IgD-negative memory B cell (primary cell): ENCODE measurements around the gene CAMK2N2. TPM values are rescaled to one million over a fixed set of nuclear protein-coding genes. Genes with fewer than 3 reads are reported as not detected.
"Not testable (repeated sequence)": the region's sequence is repeated elsewhere in the genome, so short reads cannot be mapped to it uniquely, and the experiment has no call there.

Source experiments
- H3K27ac Mint-ChIP-seq, 3 donors: one replicate each; pipeline ENCODE4 v1.8.0; 2020 to 2022; ENCODE audit warnings: mild to moderate bottlenecking in 3 of 3, mixed read lengths in 3 of 3, moderate library complexity in 1 of 3
- H3K27me3 Mint-ChIP-seq: one replicate; pipeline ENCODE4 v1.8.0; 2021; ENCODE audit warnings: mixed read lengths
- H3K36me3 Mint-ChIP-seq: one replicate; pipeline ENCODE4 v1.8.0; 2020; ENCODE audit warnings: mild to moderate bottlenecking, mixed read lengths
- H3K4me1 Mint-ChIP-seq, 3 donors: one replicate each; pipeline ENCODE4 v1.8.0; 2020 to 2022; ENCODE audit warnings: mixed read lengths in 3 of 3, mild to moderate bottlenecking in 1 of 3
- H3K4me3 Mint-ChIP-seq, 4 donors: one replicate each; pipeline ENCODE4 v1.8.0; 2020 to 2022; ENCODE audit warnings: mild to moderate bottlenecking in 4 of 4, mixed read lengths in 4 of 4, moderate library complexity in 3 of 4
- H3K9me3 Mint-ChIP-seq, 3 donors: one replicate each; pipeline ENCODE4 v1.8.0; 2020 to 2021; ENCODE audit warnings: mixed read lengths in 3 of 3, mild to moderate bottlenecking in 1 of 3
- polyA plus RNA-seq: library from polyadenylated mRNA; unstranded; fragments of 300-500 nt; fragmentation: Illumina TruSeq; gene quantifications from one replicate; pipeline ENCODE4 v1.2.3, GENCODE V29; 2021

CAMK2N2 gene
- polyA plus RNA-seq, 1 donor from 2014 or later = not detected

GRCh38 chr3:184289426-184289938, 28.1 kb upstream of the CAMK2N2 start:
- peaks cover 0 to 1% (median 0%) of the 10 kb centered on the region in 3 donors for H3K4me1 Mint-ChIP-seq
- H3K27me3 Mint-ChIP-seq = peaks cover 14% of the 10 kb centered on the region
- H3K4me3 Mint-ChIP-seq = peak overlapping the region in 1 of 4 donors; percentile 8
- no peaks in the 10 kb centered on the region for H3K9me3 Mint-ChIP-seq
- H3K27ac Mint-ChIP-seq = no peak overlapping the region
- no peaks in the 10 kb centered on the region for H3K36me3 Mint-ChIP-seq

- Mint-ChIP-seq H3K9me3 (peaks cover 0 to 3% (median 0%) of the 10 kb centered on the region in 3 donors), H3K4me1 (peaks cover 0 to 1% (median 0%) of the 10 kb centered on the region in 3 donors), H3K27ac (no peak overlapping the region), H3K27me3 (peaks cover 17% of the 10 kb centered on the region), H3K36me3 (peaks cover 2% of the 10 kb centered on the region), H3K4me3 (no peak overlapping the region)
Observed at GRCh38 chr3:184284696-184285095, 23.3 kb upstream of the CAMK2N2 start.

GRCh38 chr3:184283681-184284080, 22.3 kb upstream of the CAMK2N2 start:
- H3K36me3 Mint-ChIP-seq = peaks cover 2% of the 10 kb centered on the region
- peaks cover 13% of the 10 kb centered on the region for H3K27me3 Mint-ChIP-seq
- H3K9me3 Mint-ChIP-seq = peaks cover 0 to 3% (median 0%) of the 10 kb centered on the region in 3 donors
- H3K27ac Mint-ChIP-seq = no peak overlapping the region
- H3K4me1 Mint-ChIP-seq = peaks cover 0 to 1% (median 0%) of the 10 kb centered on the region in 3 donors
- no peak overlapping the region for H3K4me3 Mint-ChIP-seq

DNA sequence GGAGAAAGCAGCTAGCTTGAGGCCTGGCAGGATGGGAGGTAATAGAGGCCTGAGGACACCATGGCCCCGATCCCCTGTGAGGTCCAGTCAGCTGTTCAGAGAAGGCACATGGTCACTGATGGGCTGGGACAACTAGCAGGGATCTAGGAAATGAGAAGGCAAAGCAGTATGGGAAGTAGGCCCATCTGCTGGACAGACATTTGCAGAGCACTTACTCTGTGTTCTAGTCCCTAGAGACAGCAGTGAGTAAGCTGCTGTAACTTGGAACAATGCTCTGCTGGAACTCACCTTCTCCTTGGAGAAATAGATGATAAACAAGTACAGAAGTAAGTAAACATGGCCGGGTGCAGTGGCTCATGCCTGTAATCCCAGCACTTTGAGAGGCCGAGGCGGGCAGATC, 21.6 kb upstream of the CAMK2N2 start:
- Mint-ChIP-seq H3K9me3 (peaks cover 0 to 3% (median 0%) of the 10 kb centered on the region in 3 donors), H3K4me3 (no peak overlapping the region), H3K36me3 (peaks cover 2% of the 10 kb centered on the region), H3K4me1 (peaks cover 0 to 1% (median 0%) of the 10 kb centered on the region in 3 donors), H3K27me3 (peaks cover 15% of the 10 kb centered on the region), H3K27ac (no peak overlapping the region)

DNA sequence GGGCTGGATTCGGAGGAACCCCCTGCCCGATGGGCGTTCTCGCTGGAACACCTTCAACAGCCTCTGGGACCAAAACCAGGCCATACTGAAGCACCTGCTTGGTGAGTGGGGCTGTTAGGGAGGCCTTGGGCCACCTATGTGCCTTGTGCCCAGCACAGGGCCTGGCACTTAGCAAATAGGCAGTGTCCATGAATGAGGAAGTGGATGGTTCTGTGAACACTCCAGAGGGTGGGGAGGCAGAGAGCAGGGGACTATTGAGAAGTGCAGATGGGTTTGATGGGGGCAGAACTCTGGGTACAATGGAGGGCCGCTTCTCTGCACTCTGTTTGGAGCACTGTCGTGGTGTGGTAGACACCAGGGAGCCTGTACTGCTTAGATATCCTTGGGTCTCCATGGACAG, 16.0 kb upstream of the CAMK2N2 start:
- H3K27ac Mint-ChIP-seq = peak overlapping the region in 1 of 3 donors; percentile 59
- H3K9me3 Mint-ChIP-seq = no peaks in the 10 kb centered on the region
- peaks cover 34% of the 10 kb centered on the region for H3K27me3 Mint-ChIP-seq
- peaks cover 0 to 1% (median 0%) of the 10 kb centered on the region in 3 donors for H3K4me1 Mint-ChIP-seq
- H3K36me3 Mint-ChIP-seq = peaks cover 2% of the 10 kb centered on the region
- no peak overlapping the region for H3K4me3 Mint-ChIP-seq

DNA sequence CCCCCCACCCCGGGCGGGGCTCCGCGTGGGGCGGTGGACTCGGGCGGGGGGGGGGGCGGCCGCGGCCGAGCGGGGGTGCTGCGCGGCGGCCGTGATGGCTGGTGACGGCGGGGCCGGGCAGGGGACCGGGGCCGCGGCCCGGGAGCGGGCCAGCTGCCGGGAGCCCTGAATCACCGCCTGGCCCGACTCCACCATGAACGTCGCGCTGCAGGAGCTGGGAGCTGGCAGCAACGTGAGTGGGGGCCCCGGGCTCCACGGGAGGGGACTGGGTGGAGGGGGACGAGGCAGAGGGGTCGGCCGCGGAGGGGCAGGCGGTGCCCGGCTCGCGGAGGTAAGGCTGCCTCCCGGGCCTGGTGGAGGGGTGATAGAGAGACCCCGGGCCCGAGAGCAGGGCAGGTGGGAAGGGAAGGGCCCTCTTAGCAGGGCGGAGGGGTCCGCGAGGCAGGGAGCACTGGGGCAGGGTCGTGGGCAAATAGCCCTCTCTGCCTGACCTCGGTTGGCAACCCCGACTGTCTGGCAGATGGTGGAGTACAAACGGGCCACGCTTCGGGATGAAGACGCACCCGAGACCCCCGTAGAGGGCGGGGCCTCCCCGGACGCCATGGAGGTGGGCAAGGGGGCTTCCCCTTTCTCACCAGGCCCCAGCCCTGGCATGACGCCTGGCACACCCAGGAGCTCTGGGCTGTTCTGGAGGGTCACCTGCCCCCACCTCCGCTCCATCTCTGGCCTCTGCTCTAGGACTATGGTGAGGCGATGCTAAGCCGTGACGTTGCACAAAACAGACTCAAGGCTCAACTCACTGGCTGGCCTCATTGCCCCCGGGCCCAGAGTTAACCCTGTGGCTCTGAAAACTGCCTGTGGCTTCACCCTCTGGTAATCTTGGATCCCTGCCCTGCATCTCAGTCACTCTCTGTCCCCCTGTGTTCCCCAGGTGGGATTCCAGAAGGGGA, 14.9 kb upstream of the CAMK2N2 start, which contains the start of gene ECE2:
Gene ECE2, plus strand, starts transcription at position 62 of the 950 bp plus-strand sequence. Its CDS starts 132 bp downstream, at position 194.
- no peak within 1 kb of the TSS for H3K27ac Mint-ChIP-seq
- H3K4me1 Mint-ChIP-seq = peaks cover 0 to 1% (median 0%) of the 10 kb centered on the region in 3 donors
- H3K27me3 Mint-ChIP-seq = peaks cover 37% of the 10 kb centered on the region
- H3K36me3 Mint-ChIP-seq = no peaks in the 10 kb centered on the region
- H3K4me3 Mint-ChIP-seq = peak within 1 kb of the TSS in 1 of 4 donors; percentile 77
- H3K9me3 Mint-ChIP-seq = no peaks in the 10 kb centered on the region

DNA sequence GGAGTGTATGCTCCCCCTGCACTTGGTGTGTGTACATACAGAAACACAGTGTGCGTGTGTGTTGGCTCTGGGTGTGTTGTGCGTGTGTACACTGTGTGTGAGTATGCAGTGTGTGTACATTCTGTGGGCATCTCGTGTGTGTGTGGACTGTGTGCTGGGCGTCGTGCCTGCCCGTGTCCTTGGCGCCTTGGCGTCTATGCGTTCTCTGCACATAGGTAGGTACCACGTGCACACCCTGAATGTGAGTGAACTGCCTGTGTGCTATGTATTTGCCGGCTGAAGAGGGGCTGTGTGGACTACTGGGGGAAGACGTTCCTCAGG, 14.0 kb upstream of the CAMK2N2 start:
- no peak overlapping the region for H3K27ac Mint-ChIP-seq
- H3K4me3 Mint-ChIP-seq = peak overlapping the region in 1 of 4 donors; percentile 77
- peaks cover 0 to 1% (median 0%) of the 10 kb centered on the region in 3 donors for H3K4me1 Mint-ChIP-seq
- H3K36me3 Mint-ChIP-seq = no peaks in the 10 kb centered on the region
- H3K27me3 Mint-ChIP-seq = peaks cover 40% of the 10 kb centered on the region
- H3K9me3 Mint-ChIP-seq = no peaks in the 10 kb centered on the region

GRCh38 chr3:184272269-184272668, 10.9 kb upstream of the CAMK2N2 start:
- Mint-ChIP-seq H3K27me3 (peaks cover 41% of the 10 kb centered on the region), H3K9me3 (peaks cover 0 to 3% (median 0%) of the 10 kb centered on the region in 3 donors), H3K4me1 (peaks cover 0 to 1% (median 0%) of the 10 kb centered on the region in 3 donors), H3K36me3 (peaks cover 4% of the 10 kb centered on the region), H3K27ac (no peak overlapping the region), H3K4me3 (peak overlapping the region in 1 of 4 donors; percentile 59)

DNA sequence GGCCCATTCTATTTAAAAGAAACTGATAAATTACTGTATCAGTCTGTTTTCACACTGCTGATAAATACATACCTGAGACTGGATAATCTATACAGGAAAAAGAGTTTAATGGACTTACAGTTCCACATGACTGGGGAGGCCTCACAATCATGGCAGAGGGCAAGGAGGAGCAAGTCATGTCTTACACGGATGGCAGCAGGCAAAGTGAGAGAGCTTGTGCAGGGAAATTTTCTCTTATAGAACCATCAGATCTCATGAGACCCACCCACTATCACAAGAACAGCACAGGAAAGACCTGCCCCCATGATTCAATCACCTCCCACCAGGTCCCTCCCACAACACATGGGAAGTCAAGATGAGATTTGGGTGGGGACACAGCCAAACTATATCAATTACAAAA, 5.9 kb upstream of the CAMK2N2 start:
- H3K27me3 Mint-ChIP-seq = peaks cover 35% of the 10 kb centered on the region
- not testable (repeated sequence) for H3K4me1 Mint-ChIP-seq, H3K27ac Mint-ChIP-seq, H3K4me3 Mint-ChIP-seq, H3K9me3 Mint-ChIP-seq, H3K36me3 Mint-ChIP-seq

- Mint-ChIP-seq H3K27ac (no peak overlapping the region), H3K27me3 (peaks cover 37% of the 10 kb centered on the region), H3K36me3 (peaks cover 8% of the 10 kb centered on the region), H3K4me1 (peaks cover 8 to 13% (median 12%) of the 10 kb centered on the region in 3 donors), H3K4me3 (peak overlapping the region in 2 of 4 donors; percentile 34 to 55), H3K9me3 (peaks cover 0 to 5% (median 0%) of the 10 kb centered on the region in 3 donors)
Observed at GRCh38 chr3:184262764-184263179, 1.4 kb upstream of the CAMK2N2 start.

DNA sequence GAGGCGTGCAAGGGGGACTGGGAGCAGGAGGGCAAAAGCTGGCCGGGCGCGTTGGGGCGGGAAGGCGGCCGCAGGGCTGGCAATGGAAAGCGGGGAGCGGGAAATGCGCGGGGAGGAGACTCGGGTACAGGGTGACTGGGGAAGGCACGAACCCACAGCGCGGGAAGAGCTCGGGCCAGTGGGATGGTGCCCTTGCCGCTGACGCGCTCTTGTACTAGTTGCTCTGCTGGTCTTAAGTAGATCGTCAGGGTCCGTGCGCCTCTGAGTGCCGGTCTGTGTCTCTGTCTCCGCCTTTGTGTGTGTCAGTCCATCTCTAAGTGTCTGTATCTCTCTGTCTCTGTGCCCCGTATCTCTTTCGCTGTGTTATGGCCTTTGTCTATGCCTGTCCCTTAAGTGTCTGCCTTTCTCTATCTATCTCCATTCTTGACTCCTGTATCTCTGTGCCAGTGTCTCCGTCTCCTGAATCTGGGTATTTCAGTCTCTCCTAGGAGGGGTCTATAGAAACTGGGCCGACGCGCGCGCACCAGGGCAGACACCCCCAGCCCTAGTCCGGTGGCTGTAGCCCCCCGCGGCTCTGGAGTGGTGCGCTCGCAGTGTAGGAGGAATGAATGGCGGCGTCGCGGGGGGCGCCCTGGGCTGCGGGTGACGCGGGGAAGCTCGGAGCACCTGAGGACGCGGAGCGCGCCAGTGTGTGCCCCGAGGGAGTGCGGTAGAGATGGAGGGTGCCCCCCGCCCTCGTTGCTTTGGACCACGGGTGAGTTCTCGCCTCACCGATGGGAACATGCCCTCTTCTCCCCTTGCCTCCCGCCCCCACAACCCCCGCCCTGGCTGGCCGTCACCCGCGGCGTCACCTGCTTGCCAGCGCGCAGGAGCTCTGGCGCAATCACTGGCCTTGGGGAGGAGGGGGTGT, 756 bp upstream of the CAMK2N2 start:
- Mint-ChIP-seq H3K9me3 (no peaks in the 10 kb centered on the region), H3K4me1 (peaks cover 8 to 13% (median 12%) of the 10 kb centered on the region in 3 donors), H3K36me3 (peaks cover 4% of the 10 kb centered on the region), H3K27ac (peak overlapping the region in 2 of 3 donors; percentile 84 to 86), H3K4me3 (peak overlapping the region; percentile 39 to 92 (median 88)), H3K27me3 (peaks cover 31% of the 10 kb centered on the region)

DNA sequence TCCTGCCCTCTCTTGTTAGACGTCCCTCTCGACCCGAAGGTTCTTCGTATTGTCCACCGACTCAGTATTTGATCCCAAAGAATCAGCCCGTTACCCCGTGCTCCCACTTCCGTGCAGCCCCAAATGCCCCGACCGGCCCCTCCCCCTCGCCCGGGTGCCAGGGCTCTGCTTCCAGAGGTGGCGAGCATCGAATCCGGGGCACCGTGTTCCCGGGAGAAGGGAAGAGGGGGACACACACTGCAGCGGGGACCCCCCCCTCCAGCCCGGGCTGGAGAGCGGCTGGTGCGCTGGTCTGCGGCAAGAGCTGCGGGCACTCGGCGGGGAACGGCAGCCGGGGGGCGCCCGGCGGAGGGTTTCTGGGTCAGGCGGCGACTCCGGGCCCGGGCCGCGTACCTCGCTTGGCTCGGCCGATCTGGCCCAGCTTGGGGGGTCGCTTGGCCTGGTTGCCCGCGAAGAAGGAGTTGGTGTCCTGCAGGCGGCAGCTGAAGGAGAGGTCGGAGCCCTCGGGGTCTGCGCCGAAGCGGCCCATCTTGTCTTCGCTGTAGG, 556 bp downstream of the CAMK2N2 start:
- peak overlapping the region; percentile 68 to 94 (median 84) for H3K4me3 Mint-ChIP-seq
- peaks cover 8 to 13% (median 12%) of the 10 kb centered on the region in 3 donors for H3K4me1 Mint-ChIP-seq
- H3K27me3 Mint-ChIP-seq = peaks cover 29% of the 10 kb centered on the region
- no peaks in the 10 kb centered on the region for H3K9me3 Mint-ChIP-seq
- no peak overlapping the region for H3K27ac Mint-ChIP-seq
- H3K36me3 Mint-ChIP-seq = peaks cover 4% of the 10 kb centered on the region

DNA sequence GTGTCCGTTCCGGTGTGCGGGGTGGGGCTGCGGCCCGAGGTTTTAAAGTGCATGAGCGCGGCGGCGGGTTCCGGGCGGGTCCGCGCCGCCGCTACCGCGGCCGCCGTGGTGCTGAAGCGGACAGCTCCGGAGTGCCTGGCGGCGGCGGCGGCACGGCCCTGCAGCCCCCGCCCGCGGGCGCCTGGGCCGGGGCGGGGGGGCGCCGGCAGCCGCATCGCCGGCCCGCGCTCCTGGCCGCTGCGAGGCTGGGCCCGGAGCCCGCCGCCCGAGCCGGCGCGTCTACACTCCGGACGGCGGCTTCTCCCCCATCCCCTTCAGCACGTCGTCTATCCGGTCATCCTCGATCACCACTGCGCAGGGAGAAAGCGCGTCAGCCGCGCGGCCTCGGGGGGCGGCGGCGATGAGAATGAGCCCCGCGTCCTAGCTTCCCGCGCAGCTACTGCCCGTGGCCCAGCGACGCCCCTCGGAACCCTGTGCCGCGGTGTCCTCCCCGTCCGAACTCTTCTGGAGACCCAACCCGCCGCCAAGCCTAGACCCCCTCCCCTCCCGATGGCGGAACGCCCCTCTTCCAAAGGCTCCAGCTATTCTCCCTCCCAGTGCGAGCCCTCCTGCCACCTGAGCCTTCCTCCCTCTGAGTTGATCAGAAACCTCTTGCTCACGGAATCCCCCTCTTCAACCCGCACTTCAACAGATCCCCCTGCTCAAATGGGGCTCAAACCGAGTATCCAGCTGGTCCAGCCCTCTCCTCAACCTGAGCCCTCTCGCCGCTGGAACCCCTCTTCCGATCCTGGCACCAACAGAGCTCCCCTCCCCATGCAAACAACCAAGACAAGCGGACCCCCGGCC, 1.3 kb downstream of the CAMK2N2 start:
- Mint-ChIP-seq H3K27ac (peak overlapping the region in 1 of 3 donors; percentile 28), H3K36me3 (peaks cover 6% of the 10 kb centered on the region), H3K9me3 (no peaks in the 10 kb centered on the region), H3K27me3 (peaks cover 30% of the 10 kb centered on the region), H3K4me1 (peaks cover 8 to 13% (median 12%) of the 10 kb centered on the region in 3 donors), H3K4me3 (peak overlapping the region; percentile 68 to 94 (median 84))
